ENCODE measurements around the gene LMOD3.

DNA sequence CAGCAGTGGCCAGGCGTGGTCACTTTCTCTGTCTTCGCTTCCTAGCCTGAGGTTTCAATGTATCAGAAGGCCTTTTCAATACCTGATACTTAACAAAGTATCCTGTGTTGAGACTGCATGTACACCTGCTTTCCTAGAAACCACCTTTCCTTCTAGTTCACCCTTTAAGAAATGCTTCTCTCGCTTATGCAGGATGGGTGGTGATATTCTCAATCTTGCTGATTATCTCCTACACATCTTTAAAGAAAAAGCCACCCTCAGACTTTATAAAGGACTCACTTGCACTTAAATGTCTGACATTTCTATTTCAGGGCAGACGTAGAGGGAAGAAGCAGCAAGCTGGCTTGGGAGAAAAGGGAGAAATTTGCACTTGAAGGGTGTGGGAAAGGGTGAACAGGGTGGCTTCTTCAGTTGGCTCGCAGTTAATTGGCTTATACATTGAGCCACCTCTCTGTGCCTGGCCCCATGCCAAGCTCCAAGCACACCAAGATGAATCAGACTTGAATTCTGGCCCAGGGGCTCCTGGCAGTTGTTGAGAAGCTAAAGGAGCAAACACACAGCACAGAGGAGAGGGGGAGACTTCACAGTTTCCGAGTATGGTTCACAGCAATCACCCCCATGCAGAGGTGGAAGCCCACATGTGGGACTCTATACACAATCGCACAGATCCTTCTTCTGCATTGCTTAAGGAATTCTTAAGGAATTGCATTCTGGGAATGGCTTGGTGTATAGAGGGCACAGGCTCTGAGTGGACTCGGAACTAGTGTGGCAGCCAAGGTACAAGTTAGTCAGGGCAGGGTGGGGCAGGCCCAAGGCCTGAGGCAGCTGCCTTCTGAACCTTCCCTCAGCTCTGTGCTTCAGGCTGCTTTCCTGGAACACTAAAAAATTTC lies 36.3 kb downstream of the LMOD3 start:
- TF ChIP-seq CTCF (IDR thresholded peaks at IDR 0.05) (no peak), ZFX (IDR thresholded peaks at IDR 0.05; ENCODE audit: borderline replicate concordance) (no peak)

All from 22Rv1 (cell line).